ENCODE data around the gene ZBTB20. TPM values are rescaled to one million over a fixed set of nuclear protein-coding genes. Genes with fewer than 3 reads are reported as not detected.

ZBTB20 gene
- polyA plus RNA-seq, 3 donors: 1.3 to 3.2 (median 2.0) TPM

DNA sequence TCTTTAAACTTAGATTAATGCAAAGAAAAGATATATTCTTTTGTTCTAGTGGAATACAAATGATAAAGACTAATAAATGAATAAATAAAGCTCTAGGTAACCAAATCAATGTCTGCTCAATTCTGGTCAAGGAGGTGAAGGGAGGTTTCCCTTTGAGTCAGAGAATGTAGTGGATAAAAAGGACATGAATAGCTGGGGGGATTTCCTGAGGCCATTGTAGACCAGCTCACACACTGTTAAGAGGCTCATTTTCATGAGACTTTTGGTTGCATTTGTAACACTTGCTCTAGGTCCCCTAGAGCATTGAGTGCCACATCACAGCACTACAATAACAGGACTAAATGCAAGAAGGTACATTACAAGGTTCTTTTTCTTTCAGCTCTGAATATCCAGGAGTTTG lies 682.5 kb downstream of the ZBTB20 start:
- intact Hi-C loops (cut with micrococcal nuclease): no loop called here
- Histone ChIP-seq H3K9me3 (replicated peaks in 1 of 2; ENCODE audit: control insufficient read depth in 1 of 2, insufficient read depth in 1 of 2, low read length in 2 of 2) (no peaks in the 10 kb centered on the region), H3K79me2 (ENCODE audit: insufficient read depth, low read length) (no peaks in the 10 kb centered on the region), H3K9ac (ENCODE audit: insufficient read depth, low read length, poor library complexity, severe bottlenecking) (no peak overlapping the region), H3K4me3 (replicated peaks in 1 of 3; ENCODE audit: low read depth in 2 of 3, low read length in 3 of 3) (no peak overlapping the region), H3K27me3 (ENCODE audit: control insufficient read depth in 2 of 2, insufficient read depth in 2 of 2, low read length in 2 of 2) (no peaks in the 10 kb centered on the region), H3K4me2 (replicated peaks; ENCODE audit: extremely low read depth, low read length, poor library complexity, severe bottlenecking) (no peak overlapping the region), H4K20me1 (ENCODE audit: insufficient read depth, low read length) (no peaks in the 10 kb centered on the region), H2AFZ (ENCODE audit: insufficient read depth, low read depth, low read length, poor library complexity, severe bottlenecking) (no peak overlapping the region), H3K4me1 (ENCODE audit: control insufficient read depth in 1 of 2, insufficient read depth in 2 of 2, low read length in 2 of 2) (no peaks in the 10 kb centered on the region), H3K27ac (ENCODE audit: low read depth in 1 of 2, low read length in 2 of 2) (no peak overlapping the region), H3K36me3 (replicated peaks in 1 of 2; ENCODE audit: control insufficient read depth in 1 of 2, insufficient read depth in 2 of 2, low read length in 2 of 2) (no peaks in the 10 kb centered on the region)
- H3K36me3 Mint-ChIP-seq: no peaks in the 10 kb centered on the region
- peaks cover 0 to 1% (median 0%) of the 10 kb centered on the region in 7 donors for H3K9me3 Mint-ChIP-seq
- H3K4me3 Mint-ChIP-seq: no peak overlapping the region
- no peak for DNase-seq
- H3K27ac Mint-ChIP-seq: no peak overlapping the region
- H3K27me3 Mint-ChIP-seq (ENCODE audit: low read depth in 3 of 3): peaks cover 0 to 1% (median 0%) of the 10 kb centered on the region in 3 donors
- no peaks in the 10 kb centered on the region for H3K4me1 Mint-ChIP-seq
- TF ChIP-seq, protein P1, sequence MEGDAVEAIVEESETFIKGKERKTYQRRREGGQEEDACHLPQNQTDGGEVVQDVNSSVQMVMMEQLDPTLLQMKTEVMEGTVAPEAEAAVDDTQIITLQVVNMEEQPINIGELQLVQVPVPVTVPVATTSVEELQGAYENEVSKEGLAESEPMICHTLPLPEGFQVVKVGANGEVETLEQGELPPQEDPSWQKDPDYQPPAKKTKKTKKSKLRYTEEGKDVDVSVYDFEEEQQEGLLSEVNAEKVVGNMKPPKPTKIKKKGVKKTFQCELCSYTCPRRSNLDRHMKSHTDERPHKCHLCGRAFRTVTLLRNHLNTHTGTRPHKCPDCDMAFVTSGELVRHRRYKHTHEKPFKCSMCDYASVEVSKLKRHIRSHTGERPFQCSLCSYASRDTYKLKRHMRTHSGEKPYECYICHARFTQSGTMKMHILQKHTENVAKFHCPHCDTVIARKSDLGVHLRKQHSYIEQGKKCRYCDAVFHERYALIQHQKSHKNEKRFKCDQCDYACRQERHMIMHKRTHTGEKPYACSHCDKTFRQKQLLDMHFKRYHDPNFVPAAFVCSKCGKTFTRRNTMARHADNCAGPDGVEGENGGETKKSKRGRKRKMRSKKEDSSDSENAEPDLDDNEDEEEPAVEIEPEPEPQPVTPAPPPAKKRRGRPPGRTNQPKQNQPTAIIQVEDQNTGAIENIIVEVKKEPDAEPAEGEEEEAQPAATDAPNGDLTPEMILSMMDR (IDR thresholded peaks at IDR 0.05): no peak

- H3K27me3 ChIP-seq (ENCODE audit: control insufficient read depth in 2 of 2, insufficient read depth in 2 of 2, low read length in 2 of 2): no peaks in the 10 kb centered on the region
- H3K79me2 ChIP-seq (ENCODE audit: insufficient read depth, low read length): no peaks in the 10 kb centered on the region
- H3K9me3 ChIP-seq (replicated peaks in 1 of 2; ENCODE audit: control insufficient read depth in 1 of 2, insufficient read depth in 1 of 2, low read length in 2 of 2): no peaks in the 10 kb centered on the region
- no peak overlapping the region for H3K9ac ChIP-seq (ENCODE audit: insufficient read depth, low read length, poor library complexity, severe bottlenecking)
- H3K4me1 ChIP-seq (ENCODE audit: control insufficient read depth in 1 of 2, insufficient read depth in 2 of 2, low read length in 2 of 2): no peaks in the 10 kb centered on the region
- H3K27ac Mint-ChIP-seq: no peak overlapping the region
- H4K20me1 ChIP-seq (ENCODE audit: insufficient read depth, low read length): no peaks in the 10 kb centered on the region
- H3K9me3 Mint-ChIP-seq: peaks cover 0 to 1% (median 0%) of the 10 kb centered on the region in 7 donors
- 100% methylated on average over 1 of the region's 3 CpGs for WGBS (ENCODE audit: insufficient coverage)
- no peaks in the 10 kb centered on the region for H3K36me3 Mint-ChIP-seq
- TF ChIP-seq, protein P1 (IDR thresholded peaks at IDR 0.05): no peak
- intact Hi-C loops (cut with micrococcal nuclease): no loop called here
- no peak for DNase-seq
- H3K36me3 ChIP-seq (replicated peaks in 1 of 2; ENCODE audit: control insufficient read depth in 1 of 2, insufficient read depth in 2 of 2, low read length in 2 of 2): no peaks in the 10 kb centered on the region
- H3K4me1 Mint-ChIP-seq: no peaks in the 10 kb centered on the region
- no peak overlapping the region for H3K4me2 ChIP-seq (replicated peaks; ENCODE audit: extremely low read depth, low read length, poor library complexity, severe bottlenecking)
- H3K27me3 Mint-ChIP-seq (ENCODE audit: low read depth in 3 of 3): peaks cover 0 to 1% (median 0%) of the 10 kb centered on the region in 3 donors
- no peak overlapping the region for H3K27ac ChIP-seq (ENCODE audit: low read depth in 1 of 2, low read length in 2 of 2)
- H3K4me3 Mint-ChIP-seq: no peak overlapping the region
- H3K4me3 ChIP-seq (replicated peaks in 1 of 3; ENCODE audit: low read depth in 2 of 3, low read length in 3 of 3): no peak overlapping the region
- H2AFZ ChIP-seq (ENCODE audit: insufficient read depth, low read depth, low read length, poor library complexity, severe bottlenecking): no peak overlapping the region
These were observed 684.3 kb downstream of the ZBTB20 start for GRCh38 chr3:114462750-114463149.

Data from CD14-positive monocyte (primary cell).